SIG-M5 treated with dmso at 0.1 percent for 504 hours (cell line): ENCODE results near the gene EMX2.

ENCODE experiments used
- DNase-seq: peaks from one replicate; lab custom pipeline; 2025; ENCODE audit not compliant: unreplicated experiment; lab: John Stamatoyannopoulos, UW

Gene EMX2

DNA sequence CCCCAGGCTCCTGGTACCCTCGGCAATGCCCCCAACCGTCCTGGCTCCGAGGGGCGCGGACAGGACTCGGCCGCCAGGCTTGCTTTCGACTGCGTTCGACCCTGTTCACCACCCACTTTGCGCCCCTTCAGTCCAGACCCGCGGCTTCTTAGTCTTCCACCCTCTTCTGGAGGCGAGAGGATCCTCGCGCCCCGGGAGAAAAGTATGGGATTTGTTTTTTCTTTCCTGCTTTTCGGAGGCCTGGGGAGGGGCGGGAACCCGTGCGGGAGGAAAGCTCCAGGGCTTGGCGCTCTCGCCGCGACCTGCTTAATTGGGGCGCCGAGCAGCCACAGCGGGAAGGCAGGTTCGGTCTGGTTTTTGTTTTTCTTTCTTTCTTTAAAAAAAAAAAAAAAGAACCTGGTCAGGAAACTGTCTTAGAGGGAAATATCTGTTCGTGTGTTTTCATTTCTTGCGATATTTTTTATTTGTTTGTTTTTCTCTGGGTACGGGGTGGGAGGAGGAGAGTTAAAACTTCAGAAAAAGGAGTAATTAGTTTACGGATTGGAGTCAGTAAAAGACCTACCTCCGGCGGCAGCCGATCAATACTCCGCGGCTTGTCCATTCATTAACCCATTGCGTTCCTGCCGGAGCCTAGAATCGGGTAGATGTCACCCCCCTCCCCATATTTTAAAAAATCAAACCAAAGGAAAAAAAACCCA is 1.6 kb downstream of the EMX2 start:
- DNase-seq, result no peak

DNA sequence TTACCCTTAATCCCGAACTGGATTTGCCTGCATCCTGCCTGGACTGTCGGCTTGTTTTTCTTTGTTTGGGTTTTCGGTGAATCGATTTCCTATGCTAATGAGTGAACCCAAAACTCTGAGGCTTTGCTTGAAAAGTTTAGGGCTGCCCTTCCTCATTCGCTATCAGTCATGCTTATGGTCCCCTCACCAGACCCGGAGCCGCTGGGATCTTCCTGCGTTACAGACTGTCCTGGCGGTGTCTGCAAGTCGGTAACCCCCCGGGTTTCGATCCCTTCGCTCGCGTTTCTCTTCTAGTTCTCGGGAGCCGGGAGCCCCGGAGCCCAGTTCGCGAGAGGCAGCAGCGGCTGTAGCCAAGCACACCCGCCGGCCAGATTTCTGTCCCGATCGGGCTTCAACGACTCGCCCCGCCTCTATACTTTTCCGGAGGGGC is 2.2 kb downstream of the EMX2 start:
- no peak for DNase-seq

DNA sequence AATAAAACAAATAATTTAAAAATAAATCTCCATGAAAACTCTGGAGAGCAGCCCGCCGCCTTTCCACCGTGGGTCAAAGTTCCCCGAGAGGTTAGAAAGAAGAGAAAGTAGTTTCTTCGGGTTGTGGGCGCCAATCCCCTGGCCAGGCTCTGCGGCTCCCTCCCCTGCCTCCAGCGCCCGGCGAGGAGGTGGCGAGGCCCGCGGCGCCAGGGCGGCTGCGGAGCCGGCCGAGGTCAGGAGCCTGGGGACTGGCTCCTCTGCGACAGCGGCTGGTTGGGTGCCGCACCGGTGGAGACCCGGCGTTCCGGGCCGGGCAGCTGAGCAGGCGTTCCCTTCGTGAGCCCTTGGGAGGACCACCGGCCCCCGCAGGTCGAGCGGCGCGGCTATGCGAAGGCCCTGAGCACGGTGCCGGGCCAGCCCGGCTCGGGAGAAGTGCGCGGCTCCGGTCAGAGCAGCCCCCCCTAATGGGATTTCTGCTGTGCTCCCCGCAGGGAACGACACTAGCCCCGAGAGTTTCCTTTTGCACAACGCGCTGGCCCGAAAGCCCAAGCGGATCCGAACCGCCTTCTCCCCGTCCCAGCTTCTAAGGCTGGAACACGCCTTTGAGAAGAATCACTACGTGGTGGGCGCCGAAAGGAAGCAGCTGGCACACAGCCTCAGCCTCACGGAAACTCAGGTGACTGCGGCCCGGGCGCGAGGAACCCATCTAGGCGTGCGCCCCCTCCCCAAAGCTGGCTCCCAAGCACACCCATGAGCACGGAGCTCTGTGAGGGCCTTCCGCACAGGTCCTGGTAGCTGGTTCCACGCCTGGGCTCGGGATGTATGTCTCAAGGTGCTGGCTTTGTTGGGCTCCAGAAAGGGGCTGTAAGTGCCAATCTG is 2.8 kb downstream of the EMX2 start:
- DNase-seq, result no peak

DNA sequence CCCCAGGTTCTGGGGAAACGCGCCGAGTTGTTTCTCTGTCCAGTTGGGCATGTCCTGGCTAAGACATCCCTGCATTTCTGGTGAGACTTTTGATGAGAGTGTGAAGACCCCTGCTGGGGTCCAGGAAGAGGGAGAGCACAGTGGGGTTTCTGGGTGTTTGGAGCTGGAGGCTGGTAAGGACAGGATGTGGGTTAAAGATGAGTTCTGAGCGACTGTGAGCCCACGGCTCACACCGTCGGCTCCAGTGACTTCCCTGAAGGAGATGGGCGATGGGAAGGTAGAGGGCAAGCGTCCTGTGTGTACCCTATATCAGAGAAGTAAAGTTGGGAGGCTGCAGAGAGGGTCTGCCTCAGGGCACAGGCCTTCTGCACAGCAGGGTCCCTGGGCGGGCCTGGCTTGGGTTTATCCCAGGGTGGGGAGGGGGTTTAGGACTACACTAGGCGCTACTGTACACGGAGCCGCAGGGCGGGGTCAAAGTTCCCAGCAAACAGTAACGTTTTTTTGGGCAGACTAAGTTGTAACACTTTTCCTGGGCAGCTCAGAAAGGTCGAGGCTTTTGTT is 3.6 kb downstream of the EMX2 start:
- DNase-seq, result no peak

DNA sequence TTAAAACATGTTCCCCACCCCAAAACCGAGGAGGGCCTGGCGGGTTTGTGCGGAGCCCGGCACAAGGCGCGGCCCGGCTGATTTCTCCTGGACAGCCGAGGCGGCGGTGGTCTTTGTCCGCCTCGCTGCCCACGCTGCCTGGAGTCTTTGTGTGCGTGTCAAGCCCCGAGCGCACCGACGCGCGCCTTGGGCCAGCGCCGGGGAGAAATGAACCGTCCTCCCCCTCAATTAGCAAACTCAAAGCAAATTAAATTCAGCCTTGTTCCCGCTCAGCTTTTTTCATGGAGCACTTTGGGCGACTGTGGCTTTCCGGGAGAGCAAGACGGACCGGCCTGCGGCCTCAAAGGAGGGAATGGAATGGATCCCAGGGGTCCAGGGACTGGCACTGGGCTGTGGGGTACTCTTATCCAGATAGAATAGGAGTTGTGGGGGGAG is 4.1 kb downstream of the EMX2 start:
- DNase-seq, result no peak

DNA sequence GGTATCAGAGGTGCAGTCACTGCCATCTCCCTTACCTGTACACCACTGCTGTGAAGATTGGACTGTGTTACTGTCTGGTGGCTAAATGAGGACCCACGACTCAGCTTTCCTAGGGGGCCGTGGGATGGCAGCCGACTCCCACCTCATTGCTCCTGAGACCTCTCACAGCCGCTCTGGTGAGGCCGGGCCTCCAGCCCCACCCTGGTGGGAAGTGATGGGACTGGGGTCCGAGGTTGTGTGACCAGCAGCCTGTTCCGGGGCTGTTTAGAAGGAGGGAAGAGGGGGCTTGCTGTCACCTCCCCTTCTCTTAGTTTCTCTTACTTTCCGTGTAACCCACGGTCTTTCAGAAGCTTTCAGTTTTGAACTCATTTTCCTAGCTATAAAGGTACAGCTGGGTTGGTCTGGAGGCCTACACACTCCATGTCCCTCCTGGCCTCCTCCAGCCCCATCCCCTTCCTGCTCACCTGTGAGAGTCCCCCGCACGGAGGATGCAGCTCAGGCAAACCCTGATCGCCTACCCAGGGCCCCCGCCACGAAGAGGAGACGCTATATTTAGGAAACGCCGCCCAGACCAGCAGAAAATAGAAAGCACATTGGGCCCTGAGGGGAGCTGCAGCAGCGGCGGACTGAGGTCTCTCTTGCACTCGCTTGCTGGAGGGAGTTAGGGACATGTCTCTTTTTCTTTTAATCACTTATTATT is 4.6 kb downstream of the EMX2 start:
- no peak for DNase-seq

DNA sequence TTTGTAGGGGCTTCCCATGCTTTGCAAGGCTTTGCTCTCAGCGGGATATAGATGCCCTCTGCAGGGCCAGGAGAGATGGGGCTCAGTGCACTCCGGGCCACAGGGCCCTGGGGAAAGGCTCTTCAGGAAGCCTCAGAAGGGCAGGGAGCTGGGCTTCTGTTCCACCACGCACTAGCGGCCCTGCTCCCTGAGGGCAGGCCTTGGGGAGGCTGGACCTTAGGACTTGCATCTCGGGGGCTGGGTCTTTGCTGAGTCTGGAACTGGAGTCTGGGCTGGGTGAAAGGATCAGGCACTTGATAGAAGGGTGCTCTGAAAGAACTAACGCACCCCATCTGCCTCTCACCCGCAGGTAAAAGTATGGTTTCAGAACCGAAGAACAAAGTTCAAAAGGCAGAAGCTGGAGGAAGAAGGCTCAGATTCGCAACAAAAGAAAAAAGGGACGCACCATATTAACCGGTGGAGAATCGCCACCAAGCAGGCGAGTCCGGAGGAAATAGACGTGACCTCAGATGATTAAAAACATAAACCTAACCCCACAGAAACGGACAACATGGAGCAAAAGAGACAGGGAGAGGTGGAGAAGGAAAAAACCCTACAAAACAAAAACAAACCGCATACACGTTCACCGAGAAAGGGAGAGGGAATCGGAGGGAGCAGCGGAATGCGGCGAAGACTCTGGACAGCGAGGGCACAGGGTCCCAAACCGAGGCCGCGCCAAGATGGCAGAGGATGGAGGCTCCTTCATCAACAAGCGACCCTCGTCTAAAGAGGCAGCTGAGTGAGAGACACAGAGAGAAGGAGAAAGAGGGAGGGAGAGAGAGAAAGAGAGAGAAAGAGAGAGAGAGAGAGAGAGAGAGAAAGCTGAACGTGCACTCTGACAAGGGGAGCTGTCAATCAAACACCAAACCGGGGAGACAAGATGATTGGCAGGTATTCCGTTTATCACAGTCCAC is 5.4 kb downstream of the EMX2 start:
- DNase-seq, result no peak

DNA sequence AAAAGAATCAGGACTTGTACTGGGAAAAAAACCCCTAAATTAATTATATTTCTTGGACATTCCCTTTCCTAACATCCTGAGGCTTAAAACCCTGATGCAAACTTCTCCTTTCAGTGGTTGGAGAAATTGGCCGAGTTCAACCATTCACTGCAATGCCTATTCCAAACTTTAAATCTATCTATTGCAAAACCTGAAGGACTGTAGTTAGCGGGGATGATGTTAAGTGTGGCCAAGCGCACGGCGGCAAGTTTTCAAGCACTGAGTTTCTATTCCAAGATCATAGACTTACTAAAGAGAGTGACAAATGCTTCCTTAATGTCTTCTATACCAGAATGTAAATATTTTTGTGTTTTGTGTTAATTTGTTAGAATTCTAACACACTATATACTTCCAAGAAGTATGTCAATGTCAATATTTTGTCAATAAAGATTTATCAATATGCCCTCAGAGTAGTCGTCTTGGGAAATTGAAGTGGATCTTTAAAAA is 6.6 kb downstream of the EMX2 start:
- DNase-seq, result no peak

DNA sequence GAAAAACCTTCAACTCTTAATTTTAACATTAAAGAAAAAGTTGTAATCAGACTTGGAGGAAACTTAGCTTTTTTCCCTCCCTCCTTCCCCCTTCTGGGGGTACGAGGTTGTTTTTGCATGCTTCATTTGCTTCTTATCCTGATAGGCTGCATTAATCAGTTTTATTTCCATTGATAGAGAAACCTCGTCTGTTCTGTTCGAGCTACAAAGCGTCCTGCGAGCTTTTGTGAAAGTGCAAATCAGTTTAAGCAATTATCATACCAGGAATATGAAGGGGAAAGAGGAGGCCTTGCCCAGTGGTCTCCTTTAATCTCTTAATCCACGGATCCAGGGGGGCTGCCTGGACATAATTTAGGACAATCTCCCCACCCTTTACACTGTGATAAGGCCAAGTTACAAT is 7.5 kb downstream of the EMX2 start:
- no peak for DNase-seq

DNA sequence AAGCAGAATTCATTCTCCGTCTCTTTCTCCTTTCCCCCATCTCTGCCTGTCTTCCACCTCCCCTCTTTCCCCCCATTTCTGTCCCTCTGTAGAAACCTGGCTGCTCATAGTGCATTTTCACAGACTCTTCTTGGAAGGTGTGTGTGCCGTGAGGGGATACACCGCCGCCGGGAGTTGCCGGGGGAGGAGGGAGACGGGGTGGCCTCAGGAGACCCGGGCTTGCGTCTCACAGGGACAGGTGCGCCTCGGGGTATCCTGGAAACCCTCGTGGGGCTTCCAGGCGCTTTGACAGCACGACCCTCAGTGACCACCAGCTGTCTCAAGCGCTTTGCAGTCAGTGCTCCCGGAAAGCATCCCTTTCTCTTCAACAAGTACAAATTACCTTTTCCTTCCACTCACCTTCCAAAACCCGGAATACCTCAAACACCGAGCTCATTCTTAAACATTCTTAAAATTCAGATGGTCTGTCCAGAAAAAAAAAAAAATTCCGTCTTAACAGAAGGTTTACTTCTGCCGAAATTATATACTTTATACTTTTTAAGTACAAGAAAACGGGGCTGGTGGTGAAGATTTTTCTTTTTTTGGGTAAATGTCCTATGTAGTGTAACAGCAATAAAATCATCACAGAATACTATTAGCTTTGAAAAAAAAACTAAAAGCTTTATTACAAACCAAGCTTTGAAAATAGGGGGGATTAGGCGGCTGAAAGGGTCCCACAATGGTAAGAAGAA is 8.2 kb downstream of the EMX2 start:
- no peak for DNase-seq

DNA sequence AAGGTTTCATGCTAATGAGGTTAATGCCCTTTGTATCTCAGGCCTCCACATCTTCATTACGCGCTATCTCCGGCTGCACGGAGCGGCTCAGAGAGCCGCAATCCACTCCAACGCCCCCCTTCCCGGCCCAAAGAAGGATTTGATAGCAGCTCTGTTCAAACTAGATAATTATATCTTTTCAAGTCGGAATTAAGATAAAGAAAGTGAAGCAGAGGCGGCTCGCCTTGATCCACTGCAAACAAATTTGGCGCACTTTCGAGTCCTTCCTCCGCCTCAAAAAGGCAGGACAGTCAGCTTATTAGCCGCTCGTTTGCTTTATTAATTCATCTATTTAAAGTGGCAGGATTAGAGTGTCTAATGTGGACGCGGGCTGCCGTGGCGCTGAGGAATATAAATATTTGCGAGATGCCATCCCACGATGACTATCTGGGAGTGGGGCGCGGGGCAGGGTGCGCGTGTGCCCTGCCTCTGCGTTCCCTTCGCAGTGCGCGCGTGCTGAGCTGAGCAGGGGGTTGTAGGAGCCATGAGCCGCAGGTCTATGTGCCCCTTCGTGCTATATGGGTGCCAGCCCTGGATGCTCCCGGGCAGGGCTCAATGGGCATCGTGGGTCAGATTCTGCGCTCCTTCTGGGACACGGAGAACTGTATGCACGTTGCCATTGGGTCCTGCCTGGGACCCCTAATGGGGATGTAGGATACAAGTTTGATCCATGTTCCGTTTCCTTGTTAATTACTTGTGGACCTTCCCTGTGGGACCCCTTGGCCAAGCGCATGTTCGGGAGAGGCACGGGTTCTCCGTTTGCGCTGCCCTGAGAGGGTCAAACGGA is 9.0 kb downstream of the EMX2 start:
- no peak for DNase-seq

DNA sequence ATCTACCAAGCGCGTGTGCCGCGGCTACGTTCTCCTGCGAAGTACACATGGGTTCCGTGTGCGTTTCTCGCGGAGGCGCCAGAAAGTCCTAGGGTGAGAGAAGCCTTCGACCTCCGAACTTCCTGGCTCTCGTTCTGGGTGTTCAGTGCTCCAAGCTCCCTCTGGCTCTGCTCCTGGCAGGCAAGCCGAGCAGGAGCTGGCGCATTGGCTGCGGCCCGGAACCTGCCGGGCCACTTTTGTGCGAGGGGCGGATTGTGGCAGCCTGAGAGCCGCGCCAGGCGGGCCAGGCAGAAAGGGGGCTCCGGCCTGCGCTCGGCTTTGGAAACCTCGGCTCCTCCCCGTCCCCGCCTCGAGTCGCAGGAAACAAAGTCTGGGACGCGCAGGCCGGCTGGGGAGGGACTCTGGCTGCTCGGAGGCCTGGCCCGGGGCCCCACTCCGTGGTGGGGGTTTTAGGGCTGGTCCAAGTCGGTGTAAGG is 9.6 kb downstream of the EMX2 start:
- no peak for DNase-seq

DNA sequence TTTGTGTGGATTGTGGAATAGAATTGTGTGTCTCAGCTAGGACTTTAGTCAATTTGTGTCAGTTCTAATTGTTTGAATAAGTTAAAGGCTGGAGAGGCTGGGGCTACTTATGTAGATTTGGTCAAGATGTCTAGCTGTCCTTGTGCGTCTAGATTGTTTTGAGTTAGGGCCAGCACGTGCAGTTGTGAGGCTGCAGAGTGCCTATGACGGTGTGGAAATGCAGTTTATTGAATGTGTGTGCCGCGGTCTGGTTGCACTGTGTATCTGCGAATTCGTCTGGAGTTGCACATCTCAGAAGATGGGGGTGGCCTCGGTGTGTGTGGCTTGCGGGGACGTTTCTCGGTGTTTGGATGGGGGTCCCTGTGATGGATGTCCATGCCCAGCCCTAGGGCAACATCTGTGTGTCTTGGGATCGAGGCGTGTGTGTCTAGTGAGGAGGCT is 10.2 kb downstream of the EMX2 start:
- DNase-seq, result no peak

DNA sequence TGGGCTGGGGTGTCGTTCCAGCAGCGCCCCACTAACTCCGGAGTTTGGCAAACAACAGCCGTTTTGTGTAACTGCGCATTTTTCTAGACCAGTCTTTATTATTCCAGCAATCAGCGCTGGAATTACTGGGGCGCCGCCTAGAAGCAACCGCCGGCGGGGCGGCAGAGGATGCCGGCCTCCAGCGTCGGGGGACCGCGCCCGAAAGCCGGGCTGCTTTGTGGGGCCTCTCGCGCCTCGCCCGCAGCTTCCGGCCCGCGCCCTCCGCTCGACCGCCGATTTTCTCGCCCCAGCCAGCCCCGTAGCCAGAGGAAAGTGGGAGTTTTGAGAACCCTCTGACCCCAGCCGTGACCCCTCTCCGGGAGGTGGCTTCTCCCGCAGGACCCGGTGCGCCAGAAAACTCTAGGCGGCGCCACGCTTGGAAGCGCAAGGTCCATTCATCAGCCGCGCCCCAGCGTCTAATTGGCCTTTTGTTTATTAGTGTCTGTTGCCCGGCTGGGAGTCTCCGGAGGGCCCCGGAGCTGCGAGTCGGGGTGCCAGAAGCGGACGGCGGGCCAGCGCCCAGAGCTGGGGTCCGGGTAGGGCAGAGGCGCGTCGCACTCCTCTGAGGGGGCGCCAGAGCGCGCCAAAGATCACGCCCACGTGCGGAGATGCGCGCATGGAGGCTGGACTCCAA is 10.7 kb downstream of the EMX2 start:
- no peak for DNase-seq

DNA sequence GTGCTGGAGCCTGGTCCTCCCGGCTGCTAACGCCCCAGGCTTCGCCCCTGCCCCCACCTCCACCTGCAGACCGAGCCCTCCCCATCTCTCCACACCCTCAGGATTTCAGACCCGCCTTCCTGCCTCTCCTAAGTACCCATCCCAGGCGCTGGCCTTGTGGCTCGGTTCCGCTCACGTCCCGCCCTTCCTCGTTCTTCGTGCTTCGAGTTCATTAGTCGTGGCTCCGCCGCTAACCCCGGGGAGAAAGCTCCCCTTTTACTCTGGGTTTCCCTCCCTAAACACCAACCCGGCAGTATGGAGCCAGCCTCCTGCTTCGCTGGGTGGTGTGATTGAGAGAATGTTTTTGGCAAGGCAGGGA is 11.2 kb downstream of the EMX2 start:
- no peak for DNase-seq

DNA sequence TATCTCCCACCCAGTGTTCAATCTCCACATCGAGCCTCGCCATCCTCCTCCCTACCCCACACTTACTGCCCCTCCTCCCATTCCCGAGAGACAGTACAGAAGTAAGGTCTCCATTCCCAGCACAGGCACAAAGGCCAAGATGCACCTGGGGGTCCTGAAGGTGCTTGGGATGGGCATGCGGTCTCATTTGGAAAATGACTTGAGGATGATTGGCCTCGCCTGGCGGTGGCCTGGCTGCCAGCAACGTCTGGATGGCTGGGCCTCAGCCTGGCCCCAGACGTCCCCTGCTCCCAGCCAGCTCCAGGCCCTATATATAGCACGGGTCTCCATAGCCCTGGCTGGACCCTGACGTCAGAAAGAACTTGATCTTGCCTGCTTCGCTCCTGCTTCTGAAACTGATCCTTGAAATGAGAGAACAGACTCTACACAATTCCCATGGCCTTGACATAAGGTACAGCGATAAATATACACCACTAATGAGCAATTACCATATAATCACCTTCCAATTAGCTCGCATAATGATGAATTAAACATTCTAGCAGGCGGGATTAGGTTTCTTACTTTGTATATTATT is 11.8 kb downstream of the EMX2 start:
- DNase-seq, result no peak

DNA sequence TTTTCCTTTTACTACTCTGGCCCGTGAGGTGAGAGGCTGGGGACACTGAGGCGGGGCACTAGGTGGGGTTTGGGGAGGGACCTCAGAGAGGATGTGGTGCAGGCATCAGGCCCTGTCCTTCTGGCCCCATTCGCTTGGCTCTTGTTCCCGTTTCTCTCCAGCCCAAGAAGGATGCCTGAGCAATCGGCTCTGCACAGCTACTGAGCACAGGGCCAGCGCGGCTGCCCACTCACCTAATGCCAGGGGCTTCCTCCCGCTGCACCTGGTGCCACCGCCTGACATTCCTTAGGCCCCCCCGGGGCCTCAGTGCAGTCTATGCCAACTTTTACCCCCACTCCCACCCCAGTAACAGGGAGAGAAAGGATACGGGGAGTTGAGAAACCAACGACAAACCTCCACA is 12.5 kb downstream of the EMX2 start:
- no peak for DNase-seq

DNA sequence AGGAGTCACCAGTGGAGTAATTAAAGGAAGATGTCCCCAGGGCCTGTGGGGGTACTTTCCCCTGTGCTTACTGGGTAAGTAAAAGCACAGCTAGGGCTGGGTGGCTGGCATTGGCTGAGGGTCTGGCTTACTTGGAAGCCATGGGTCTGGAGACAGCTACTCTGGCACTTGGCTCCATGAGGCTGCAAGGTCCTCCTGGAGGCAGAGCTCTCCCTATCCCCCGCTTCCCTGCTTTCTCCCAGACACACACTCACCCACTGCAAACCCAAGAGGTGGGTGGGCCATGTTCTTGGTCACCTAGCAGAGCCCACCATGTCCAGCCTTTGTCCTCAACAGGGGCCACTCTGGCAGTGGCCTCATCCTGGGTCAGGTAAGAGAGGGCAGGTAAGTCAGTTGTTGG is 13.3 kb downstream of the EMX2 start:
- DNase-seq, result no peak
